Activated naive CD4-positive, alpha-beta T cell treated with anti-CD3 and anti-CD28 coated beads, Interleukin-2, amount 50 U/mL, for 16 hours (primary cell): ENCODE results near the gene FCHO1.

Experiments used
- DNase-seq: peaks from one replicate; pipeline ENCODE4 v3.0.0-alpha.2; 2020

Gene FCHO1

DNA sequence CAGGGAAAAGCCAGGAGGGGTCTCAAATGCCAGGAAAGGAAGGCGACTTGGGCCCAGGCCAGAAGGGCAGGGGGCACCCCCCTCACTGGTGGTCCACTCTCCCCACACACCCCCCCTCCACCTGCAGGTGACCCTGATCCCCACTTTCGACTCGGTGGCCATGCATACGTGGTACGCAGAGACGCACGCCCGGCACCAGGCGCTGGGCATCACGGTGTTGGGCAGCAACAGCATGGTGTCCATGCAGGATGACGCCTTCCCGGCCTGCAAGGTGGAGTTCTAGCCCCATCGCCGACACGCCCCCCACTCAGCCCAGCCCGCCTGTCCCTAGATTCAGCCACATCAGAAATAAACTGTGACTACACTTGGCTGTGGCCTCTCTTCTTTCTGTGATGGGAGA is 17.1 kb upstream of the FCHO1 start:
- DNase-seq, result no peak

DNA sequence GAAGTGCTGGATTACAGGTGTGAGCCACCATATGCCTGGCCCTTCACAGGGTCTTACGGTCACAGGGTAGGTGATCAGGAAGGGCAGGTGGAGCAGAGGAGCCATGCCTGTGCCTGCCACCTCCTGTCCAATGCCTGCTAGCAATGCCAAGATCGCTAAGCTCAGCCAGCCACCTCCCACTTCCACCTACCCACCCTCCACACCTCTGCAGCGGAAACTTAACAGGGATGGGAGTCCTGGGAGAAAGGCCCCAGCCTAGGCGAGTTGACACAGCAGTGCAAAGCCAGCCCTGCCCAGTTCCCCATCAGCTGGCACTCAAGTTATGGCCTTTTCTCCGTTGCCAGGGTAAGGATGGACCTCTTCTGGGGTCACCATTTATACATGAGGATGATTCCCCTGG is 15.9 kb upstream of the FCHO1 start:
- no peak for DNase-seq

DNA sequence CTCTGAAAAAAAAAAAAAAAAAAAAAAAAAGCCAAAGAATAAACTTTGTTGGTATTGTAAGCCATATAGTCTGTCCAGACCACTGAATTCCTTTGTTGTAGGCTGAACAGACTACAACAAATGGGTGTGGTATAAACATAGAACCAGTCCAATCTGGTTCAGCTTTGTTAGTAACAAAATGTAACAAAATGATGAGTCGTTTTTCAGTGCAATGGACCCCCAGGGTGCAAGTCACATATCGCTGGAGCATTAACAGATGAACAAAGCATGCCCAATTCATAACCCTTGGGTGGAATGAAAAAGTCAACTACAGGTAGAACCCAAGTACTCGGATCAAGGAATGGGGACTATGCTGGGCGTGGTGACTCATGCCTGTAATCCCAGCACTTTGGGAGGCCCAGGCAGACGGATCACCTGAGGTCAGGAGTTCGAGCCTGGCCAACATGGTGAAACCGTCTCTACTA is 13.6 kb upstream of the FCHO1 start:
- no peak for DNase-seq

DNA sequence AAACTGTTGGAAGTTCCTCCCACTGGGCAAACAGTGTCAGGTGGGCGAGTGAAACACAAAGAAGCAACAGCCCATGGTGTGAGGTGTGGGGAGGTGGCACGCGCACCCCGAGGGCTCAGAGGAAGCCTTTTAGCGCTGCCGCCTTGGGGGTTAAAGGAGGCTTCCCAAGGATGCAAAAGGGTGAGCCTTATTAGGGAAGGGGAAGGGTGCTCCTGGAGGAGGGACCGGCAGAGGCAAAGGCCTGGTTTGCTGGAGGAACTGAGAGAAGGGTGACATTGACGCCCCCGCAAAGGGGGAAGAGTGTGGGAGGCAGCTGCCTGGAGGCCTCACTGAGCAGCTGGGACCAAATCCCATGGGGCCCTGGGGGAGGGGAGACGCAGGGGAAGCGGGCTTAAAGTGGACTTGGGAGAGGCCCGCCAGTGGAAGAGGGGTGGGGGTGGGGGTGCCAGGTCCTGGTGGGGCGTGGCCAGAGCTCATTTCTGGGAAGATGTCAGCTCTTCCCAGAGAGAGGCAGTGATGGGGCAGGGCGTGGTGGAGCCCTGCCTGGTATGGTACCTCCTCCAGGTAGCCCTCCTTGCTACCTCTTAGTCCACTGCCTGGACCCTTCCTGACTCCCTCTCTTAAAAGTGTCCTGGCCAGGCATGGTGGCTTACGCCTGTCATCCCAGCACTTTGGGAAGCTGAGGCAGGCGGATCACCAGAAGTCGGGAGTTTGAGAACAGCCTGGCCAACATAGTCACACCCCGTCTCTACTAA is 12.0 kb upstream of the FCHO1 start:
- DNase-seq, result no peak

DNA sequence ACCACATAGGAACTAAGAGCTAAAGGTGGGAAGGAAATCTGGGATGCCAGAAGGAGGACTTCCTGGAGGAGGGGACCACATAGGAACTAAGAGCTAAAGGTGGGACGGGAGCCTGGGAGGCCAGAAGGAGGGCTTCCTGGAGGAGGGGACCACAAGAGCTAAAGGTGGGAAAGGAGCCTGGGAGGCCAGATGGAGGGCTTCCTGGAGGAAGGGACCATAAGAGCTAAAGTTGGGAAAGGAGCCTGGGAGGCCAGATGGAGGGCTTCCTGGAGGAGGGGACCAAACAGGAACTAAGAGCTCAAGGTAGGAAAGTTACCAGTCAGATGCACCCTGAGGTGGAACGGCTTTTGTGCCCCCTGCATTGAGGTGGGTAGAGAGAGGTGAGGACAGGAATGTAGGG is 9.8 kb upstream of the FCHO1 start:
- DNase-seq, result no peak

DNA sequence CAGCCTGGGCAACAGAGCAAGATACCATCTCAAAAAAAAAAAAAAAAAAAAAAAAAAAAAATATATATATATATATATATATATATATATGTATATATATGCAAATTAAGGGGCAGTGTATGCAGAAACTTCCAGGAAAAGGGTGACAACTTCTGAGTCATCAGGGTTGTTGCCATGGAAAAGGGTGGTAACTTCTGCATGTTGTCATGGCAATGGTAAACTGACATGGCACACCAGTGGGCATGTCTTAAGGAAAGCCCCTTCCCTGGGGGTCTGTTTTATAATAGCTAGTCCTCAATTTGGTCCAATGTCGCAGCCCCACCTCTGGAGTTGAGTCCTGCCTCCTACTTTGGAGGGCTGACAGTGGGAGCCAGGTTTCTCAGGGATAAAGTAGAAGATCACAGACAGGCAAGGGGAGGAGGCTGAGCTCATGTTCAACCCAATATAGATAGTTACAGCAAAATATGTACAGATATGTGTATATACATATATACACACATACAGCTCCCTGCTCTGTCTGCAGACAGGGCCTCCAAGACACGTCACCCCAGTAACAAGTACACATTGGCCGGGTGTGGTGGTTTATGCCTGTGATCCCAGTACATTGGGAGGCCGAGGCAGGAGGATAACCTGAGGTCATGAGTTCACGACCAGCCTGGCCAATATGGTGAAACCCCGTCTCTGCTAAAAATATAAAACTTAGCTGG is 7.2 kb upstream of the FCHO1 start:
- DNase-seq, result no peak

DNA sequence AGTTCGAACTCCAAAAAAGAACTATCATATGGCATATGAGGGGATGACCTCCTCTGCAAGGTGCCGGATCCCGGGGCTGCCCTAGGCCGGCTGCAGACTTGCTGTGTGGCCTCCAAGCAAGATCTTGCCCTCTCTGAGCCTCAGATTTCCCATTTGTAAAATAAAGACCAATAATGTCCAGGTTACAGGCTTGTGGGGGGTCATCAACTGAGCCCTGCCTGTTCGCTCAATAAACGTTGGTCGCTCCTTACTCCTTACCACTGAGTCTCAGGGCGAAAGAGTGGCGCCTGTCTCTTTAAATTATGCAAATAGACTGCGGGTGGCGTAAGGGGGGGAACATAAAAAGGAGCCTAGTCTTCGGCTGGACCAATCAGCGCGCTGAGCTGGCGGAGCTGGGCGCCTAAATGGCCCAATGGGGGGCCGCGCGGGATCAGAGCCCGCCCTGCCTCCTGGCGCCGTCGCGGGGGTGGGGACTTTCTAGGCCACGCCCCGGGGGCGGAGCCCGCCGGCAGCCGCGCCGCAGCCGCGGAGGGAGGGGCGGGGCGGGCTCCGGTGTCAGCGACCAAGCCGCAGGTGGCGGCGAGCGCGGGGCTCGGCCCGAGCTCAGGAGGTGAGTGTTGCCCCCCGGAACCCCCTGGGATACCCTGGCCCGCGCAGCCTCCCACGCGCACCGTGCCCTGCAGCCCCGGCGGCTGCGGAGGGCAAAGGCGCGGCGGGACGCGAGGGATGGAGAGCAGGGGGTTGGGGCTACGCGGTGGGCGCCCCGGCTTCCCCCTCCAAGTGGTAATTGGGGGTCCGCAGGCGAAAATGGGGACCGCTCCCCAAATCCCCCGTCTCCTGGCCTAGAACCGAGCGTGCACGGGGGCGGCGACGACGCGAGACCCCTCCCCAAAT is 3.8 kb upstream of the FCHO1 start:
- DNase-seq, result peak; percentile 94

DNA sequence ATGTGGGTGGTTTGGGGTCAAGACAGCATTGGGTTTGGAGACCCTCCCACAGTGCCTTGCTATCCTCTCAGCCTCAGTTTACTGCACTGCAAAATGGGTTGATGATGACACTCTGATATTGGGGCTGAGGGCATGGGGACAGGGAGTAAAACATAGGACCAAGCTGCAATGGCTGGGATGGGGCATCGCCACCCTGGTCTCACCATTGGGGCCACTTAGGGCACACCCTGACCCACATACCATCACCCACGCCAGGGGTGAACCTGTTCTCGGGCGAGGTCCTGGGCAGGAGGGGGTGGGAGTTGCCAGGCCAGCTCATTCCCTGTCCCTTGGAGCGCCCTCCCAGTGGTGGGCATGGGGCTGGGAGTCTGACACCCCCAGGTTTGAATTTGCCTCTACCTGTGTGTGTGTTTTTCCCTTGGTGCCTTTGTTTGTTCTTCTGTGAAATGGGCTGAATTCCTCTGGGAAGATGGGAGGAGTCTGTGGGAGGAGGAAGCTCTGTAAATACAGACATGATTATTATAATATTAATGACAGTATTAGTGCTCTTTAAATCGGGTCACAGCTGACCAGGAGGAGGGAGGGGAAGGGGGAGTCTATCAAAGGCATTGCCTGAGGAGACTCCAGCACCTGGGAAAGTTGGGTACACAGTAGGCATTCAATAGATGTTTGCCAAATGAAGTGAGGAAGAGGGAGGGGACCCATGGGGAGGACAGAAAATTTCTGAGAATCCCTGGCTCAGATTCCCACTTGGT is 2.2 kb upstream of the FCHO1 start:
- no peak for DNase-seq

DNA sequence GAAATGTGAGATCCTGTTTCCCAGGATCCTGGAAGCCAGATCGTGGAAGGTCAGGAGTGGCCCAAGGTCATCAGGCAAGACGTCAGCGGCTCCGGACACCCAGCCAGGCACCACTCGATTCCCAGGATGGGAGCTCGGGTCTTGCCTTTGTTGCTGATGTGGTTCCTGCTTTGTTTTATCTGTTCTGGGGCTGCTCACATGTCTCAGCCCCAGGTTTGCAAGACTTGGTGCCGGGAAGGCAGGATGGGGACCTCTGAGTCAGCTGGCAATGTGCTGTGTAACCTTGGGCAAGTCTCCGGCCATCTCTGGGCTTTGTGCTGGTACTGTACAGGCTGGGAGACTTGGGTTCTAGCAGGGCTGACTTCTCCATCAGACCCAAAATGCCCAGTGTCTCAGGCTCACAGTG is 1.4 kb upstream of the FCHO1 start:
- no peak for DNase-seq

DNA sequence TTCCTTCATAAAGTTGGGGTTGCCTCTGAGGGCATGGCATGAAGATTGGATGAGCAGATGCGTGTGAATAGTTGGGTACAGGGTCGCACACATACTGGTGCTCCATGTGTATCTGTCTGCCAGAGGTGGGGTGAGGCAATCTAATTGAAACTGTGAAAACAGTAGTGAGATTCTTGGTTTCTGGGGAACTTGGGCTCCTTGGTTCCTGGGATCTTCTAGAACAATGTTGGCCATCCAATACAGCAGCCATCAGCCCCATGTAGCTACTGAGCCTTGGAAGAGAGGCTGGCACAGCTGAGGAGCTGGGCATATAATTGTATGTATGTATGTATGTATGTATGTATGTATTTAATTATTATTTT is 616 bp downstream of the FCHO1 start:
- DNase-seq, result no peak

DNA sequence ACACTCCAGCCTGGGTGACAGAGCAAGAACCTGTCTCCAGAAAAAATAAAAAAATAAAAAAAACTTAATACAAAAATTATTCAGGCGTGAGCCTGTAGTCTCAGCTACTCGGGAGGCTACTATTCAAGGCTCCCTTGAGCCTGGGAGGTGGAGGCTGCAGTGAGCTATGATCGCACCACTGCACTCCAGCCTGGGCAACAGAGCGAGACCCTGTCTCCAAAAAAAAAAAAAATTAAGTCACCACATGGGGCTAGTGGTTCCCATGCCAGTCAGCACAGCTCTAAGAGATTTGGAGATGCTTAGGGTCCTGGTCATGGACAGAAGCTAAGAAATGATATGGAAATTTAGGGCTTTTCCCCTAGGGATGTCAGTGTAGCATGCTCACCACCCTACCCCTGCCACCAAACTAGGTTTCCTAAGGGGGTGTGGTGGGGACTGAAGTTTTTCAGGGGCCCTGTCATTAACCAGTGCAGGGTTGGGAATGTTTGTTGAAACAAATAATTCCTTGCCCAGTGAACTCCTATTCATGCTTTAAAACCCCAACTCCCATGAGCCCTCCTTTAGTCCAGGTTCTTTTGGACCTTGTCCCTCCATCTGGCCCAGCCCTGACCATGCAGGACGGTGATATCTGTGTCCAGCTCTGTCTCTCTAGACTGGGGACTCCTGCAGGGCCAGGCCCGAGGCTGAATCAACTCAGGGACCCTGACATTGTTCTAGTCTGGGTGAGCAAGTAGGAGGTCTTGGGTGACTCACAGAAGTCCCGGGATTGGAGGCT is 1.8 kb downstream of the FCHO1 start:
- DNase-seq, result no peak

DNA sequence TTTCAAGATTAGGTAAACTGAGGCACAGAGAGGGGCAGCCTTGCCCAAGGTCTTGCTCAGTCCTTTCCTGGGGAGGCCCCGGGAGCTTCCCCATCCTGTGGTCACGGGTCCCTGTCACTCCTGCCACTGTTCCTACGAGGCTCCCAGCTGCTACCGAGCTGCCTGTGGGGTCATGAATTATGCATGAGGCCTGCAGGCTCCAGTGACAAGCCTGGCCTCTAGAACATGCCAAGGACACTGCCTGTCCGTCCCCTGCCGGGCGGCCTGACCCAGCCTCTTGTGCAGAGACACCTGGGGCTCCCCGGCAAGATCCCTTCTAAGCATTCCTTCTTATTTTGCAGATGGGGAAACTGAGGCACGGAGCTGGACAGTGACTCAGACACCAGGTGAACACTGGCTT is 2.7 kb downstream of the FCHO1 start:
- DNase-seq, result no peak

DNA sequence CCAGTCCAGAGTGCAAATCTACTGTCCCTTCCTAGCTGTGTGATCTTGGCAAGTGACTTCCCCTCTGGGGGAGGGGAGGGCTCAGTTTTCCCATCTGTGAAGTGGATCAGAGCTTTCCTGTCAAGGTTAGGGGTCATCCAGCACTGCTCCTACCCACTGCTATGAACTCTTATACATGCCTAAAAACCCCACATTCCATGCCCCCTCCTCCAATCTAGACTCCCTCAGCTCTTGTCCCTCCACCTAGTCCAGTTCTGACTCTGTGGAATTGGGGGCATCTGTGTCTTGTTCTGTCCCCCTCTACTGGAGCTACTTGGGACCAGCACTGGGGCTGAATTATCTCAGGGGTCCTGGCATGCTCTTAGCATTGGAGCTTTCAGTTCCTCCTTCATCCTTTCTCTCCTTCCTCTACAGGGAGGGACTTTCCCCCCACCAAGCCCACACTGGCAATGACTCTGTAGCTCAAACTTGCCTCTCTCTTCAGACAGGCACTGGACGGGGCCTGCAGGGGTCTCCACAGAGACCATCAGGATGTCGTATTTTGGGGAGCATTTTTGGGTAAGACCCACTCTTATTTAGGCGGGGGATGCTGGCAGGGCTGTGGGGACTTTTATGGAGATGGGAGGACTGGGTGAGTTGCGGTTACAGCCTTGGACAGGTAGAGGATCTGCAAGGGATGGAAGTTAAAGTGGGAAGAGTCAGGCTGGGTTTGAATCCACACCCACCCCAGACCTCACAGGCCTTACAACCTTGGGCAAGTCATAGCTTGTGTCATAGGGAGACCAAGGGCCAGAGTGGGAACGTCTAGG is 3.6 kb downstream of the FCHO1 start:
- DNase-seq, result no peak

DNA sequence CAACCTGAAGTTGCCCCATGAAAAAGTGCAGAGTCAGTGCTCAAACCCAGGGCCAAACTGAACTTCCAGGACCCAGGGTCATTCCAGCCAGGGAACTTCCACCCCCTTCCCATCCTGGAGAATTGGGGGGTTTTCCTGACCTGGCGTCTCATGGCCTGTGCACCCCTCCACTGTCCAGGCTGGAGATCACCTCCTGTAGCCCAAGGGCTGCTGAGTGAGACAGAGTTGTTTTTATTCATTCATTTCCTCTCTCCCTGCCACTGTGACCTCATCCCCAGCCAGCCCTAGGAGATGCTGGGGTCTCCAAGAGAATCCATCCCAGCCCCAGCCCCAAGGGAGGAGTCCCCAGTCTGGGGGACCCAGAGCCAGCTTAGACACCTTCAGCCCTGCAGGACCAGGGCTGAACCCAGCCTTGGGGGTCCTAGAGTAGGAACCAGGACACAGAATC is 4.2 kb downstream of the FCHO1 start:
- DNase-seq, result no peak

DNA sequence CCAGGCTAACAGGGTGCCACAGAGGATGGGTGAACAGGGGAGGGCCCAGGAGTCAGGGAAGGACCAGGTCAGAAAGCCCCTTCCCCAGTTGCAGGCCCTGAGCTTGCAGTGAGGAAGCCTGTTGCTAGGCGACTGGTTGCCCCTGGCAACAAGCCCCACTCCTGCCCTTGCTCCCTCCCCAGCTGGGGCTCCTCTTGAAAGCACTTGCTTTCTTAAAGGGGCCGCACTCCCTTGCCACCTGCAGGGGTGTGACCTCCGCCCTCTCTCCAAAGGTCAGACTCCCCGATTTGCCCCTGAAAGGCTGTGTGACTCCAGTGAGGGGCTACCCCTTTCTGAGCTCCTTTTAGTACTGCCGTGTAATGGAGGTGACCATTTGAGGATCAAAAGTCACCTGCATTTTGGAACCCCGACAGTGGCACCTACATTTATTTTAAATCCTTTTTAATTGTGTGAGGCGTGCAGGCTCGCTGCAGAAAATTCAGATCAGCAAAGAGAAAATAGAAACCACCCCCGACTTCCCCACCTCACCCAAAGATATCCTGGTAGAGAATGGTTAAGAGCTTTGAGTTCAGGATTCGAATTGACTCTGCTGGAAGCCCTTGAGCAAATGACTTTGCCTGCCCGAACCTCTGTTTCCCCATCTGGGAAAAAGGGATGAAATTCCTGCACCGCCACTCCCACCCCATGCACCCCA is 4.8 kb downstream of the FCHO1 start:
- DNase-seq, result no peak

DNA sequence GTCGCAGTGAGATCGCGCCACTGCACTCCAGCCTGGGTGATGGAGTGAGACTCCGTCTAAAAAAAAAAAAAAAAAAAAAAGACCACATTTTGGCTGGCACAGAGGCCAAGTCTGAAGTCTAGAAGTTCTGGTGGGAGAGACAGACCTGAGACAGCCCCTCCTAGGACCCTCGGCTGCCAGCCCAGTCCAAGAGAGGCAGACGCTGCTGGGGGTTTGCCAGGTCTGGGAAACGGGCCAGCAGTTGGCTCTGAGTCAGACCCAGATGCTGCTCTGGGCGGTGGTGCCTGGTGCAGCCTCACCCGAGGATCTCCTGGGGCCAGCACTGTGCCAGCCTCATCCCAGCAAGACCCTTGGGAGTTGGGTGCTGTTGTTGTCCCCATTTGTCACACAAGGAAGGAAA is 5.8 kb downstream of the FCHO1 start:
- no peak for DNase-seq

DNA sequence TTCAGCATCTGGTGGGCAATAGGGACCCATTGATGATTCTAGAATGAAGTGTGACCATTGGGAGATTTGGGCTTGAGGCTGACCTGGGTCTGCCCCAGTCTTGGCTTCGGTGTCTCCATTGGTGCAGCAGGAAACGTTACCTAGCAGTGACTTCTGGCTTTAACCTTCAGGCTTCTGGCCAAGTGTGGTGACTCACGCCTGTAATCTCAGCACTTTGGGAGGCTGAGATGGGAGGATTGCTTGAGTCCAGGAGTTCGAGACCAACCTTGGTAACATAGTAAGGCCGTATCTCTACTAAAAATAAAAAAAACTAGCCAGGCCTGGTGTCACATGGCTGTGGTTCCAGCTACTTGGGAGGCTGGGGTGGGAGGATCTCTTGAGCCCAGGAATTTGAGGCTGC is 7.2 kb downstream of the FCHO1 start:
- no peak for DNase-seq

DNA sequence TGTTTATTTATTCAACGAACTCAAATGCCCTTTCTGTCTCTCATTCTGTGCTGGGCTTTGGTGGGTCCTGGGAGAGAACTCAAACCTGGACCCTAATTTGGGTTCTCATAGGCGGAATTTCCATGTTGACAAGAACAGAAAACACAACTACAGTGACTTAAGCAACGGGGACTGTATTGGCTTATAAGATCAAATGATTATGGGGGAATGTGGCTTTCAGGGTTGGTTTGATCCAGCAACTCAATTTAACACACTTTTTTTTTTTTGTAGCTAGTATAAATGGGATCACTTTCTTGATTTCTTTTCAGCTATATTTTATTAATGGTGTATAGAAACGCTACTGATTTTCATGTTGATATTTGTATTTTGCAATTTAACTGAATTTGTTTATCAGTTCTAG is 9.9 kb downstream of the FCHO1 start:
- DNase-seq, result no peak

DNA sequence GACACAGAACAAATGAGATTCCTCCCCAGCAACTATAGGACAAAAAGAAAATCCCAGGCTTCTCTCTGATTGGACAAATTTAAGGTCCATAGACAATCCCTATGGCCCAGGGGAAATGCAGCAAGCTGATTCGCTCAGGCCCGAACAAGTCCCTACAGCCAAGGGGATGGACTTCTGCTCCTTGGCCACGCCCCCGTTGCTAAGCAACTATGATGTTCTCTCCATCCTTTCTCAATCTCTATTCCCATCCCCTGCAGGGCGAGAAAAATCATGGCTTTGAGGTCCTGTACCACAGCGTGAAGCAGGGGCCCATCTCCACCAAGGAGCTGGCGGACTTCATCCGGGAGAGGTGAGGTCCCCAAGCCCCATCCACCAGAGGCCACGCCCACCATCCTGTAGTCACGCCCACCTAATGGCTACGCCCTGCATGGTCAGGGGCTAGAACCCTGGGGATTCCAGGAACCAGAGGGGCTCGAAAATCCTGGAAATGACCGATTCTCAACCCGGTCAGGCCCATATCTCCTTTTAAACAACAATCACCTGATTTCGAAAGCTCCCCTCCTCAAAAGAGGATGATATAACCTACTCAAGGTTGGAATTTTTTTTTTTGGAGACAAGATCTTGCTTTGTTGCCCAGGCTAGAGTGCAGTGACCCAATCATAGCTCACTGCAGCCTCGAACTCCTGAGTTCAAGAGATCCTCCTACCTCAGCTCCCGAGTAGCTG is 11.4 kb downstream of the FCHO1 start:
- DNase-seq, result no peak

DNA sequence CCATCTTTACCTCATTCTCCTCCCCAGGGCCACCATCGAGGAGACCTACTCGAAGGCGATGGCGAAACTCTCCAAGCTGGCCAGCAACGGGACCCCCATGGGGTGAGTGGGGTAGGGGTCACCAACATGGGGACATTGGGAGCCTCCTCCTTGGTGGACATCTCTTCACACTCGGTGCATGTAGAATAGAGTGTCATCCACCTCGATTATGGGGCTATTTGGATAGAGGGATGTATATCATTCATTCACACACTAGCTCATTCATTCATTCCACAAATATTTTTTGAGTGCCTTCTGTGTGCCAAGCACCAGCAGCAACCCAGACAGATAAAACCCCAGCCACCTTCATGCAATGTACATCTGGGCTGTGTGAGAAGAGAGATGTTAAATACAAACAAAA is 13.1 kb downstream of the FCHO1 start:
- no peak for DNase-seq
